ENCODE measurements around the gene HNRNPAB.
"Not testable (repeated sequence)": the region's sequence is repeated elsewhere in the genome, so short reads cannot be mapped to it uniquely, and the experiment has no call there.

HNRNPAB gene

DNA sequence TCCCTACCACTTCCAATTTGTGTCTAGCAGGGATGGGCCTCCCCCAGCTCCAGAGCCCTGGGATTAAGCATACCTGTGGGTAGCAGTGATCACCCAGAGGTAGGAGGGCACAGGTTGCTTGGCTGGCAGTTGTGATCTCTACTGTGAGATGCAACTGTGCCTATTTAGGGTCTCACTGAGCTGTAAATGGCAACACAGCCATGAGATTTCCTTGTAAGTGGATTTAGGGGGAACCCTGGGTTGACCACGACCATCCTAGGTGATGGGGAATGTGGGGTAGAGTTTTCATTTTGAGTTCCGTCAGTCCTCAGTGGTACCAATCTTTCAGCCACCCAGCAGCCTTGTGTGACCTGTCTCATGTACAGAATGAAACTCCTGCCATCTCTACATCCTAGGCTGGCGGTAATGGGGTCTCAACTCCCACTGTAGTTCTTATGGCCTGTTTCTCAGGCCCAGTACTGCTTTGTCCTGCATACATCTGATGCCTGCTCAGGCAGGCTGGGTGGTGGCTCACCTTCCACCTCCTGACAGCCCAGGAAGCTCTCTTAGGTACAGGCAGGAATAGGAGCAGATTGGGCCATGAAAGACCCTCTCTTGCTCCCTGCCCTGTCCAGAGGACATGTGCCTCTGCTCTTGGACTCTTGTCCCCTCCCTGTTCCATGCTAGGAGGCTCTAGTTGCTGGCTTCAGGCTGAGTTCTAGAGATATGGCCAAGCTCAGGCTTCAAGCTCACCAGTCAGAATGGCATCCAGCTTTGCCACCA is 8.1 kb downstream of the HNRNPAB start:
- no peak for DNase-seq (ENCODE audit: low spot score)

DNA sequence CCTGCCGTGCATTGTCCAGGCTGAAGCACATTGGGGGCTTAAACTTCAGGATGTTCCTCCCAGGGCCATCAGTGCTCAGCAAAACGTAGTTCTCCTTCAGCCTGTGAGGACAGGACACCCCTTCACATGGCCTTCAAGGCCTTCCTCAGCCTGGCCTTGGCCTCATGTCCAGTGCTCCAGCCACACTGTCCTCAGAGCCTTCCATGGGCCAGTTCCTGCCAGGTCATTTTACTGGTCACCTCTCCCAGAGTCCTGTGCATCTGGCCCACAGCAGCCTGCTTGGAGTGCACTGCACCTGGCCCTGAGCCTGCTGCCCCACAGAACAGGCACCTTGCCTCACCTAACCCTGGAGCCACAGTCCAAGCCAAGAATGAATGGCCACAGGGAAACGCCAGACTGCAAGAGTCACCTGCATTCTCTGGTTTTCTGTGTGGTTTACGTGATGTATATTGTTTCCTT is 8.7 kb downstream of the HNRNPAB start:
- DNase-seq (ENCODE audit: low spot score), result no peak

DNA sequence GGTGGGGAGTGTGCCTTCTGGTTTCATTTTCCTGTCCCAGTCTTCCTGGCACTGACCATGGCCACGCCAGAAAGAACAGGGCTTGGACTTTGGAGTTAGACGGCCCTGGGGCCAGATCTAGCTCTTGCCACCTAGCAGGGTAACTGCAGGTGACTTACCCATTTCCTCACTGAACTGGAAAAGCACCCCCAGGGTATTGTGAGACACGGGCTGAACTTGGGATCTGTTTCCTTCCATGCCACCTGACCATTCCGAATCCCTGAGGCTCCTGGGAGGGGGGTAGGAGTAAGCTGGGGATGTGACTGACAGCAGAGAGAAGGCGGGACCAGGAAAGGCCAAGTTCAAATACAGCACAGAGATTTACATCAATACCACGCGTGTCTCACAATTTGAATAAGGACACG is 9.4 kb downstream of the HNRNPAB start:
- DNase-seq (ENCODE audit: low spot score), result no peak

GRCh38 chr5:178214160-178214803 is 9.9 kb downstream of the HNRNPAB start:
- no peak for DNase-seq (ENCODE audit: low spot score)

- no peak for DNase-seq (ENCODE audit: low spot score)
These were observed 11.1 kb downstream of the HNRNPAB start for GRCh38 chr5:178215280-178216002.

DNA sequence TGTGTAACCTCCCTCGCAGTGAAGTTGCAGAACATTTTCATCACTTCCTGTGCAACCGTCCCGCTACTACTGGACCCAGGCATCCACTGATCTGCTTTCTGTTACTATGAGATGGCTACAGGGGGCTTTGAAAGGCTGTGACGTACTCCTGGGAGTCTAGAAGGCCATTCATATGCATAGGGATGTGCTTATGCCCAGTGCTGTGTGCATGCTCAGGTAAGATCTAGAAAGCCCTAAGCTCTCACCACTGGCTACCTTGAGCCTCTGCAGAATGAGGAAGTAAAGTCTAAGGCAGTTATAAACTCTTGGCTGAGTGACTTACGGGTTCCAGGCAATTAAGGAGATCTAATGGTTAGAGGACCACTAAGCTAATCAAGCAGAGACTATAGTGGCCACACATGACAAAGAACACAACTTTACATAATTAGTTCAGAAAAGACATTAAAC is 11.8 kb downstream of the HNRNPAB start:
- DNase-seq (ENCODE audit: low spot score), result no peak

- no peak for DNase-seq (ENCODE audit: low spot score)
These were observed 12.4 kb downstream of the HNRNPAB start for GRCh38 chr5:178216779-178217178.

DNA sequence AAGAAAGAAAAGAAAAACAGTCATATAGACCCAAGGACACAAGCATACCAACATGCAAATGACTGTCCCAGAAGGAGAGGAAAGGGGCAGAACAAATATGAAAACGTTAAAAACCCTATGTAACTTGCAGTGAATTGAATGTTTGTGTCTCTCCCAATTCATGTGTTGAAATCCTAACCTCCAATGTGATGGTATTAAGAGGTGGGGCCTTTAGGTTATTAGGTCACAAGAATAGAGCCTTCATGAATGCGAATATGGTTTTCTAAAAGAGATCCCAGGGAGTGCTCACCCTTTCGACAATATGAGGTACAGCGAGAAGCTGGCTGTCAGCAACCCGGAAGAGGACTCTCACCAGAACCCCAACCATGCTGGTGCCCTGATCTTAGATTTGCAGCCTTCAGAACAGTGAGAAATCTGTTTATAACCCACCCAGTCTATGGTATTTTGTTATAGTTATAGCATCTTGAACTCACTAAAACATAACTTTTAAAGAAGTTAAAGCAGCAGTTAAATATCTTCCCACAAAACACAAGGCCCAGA is 14.0 kb downstream of the HNRNPAB start:
- DNase-seq (ENCODE audit: low spot score), result no peak

- DNase-seq (ENCODE audit: low spot score), result no peak
These were observed 14.5 kb downstream of the HNRNPAB start for GRCh38 chr5:178218827-178219226.

DNA sequence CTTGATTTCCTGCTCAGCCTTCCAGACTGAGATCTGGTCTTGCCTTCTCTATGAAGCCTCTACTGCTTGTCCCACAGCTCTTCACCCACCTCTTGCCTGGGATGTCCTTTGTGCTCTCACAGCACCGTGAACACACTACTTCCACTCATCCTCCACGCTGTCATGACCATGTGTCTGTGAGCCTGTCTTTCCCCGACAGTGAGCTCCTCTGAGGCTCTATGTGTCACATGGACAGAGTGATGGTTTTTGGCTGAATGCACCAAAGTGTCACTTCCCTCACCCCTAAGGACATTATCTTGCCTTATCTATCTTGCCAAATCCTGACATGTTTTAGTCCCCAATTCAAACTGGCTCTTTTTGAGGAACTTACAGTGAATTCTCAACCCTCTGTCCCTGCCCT is 16.9 kb downstream of the HNRNPAB start:
- no peak for DNase-seq (ENCODE audit: low spot score)

- DNase-seq (ENCODE audit: low spot score), result no peak
These were observed 17.5 kb downstream of the HNRNPAB start for GRCh38 chr5:178221853-178222252.

DNA sequence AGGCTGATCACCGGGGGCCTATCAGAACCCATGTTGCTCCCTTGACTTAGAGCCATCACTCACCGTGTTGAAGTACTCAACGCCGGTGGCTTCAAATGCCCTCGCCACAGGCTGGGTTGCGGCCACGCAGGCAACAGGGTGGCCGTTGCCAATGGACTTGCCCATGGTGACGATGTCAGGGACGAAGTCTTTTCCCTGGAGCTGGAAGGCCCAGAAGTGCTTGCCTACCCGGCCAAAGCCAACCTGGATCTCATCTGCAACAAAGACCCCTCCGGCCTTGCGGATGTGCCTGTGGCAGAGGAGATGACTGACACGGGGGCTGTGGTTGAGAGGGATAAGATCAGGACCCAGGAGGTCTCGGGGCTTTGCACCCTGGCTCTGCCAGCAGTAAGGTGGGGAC is 18.0 kb downstream of the HNRNPAB start:
- DNase-seq (ENCODE audit: low spot score), result no peak

GRCh38 chr5:178223196-178223773 is 19.0 kb downstream of the HNRNPAB start:
- no peak for DNase-seq (ENCODE audit: low spot score)

GRCh38 chr5:178223828-178224335 is 19.5 kb downstream of the HNRNPAB start:
- DNase-seq (ENCODE audit: low spot score), result no peak

DNA sequence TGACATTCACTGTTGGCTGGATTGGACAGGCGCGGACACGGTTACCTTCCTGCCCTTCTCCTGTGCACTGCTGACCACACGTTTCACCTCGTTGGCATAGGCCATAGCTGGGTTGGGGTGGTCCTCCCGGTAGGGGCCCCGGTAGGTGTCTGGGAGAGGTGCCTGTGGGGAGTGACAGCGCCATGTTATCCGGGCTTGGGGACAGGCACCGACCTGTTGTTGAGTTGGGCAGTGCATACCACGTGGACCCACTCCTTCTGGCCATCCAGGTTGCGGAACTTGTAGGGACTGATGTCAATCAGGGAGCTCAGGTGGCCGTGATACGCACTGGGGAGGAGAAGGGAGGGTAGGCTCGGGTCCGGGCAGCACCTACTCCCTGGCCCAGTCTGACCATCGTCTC is 20.1 kb downstream of the HNRNPAB start:
- DNase-seq (ENCODE audit: low spot score), result no peak

DNA sequence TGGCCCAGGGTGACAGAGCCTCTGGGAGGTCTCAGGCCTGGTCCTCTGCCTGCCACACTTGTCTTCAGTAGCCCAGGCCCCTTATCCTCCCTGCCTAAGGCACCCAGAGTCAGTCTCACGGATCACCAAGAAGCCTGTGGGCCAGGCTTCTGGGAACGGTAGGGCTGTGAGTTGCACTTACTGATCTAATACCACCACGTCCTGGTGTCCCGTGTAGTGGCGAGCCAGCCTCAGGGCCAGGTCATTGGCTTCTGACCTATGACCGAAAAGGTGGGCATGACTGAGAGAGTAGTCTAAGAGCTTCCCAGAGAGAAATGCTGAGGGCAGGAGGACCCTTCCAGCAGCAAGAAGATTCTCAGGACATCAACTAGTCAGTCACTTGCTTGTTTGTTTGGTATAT is 20.8 kb downstream of the HNRNPAB start:
- no peak for DNase-seq (ENCODE audit: low spot score)

GRCh38 chr5:178227138-178227659 is 22.9 kb downstream of the HNRNPAB start:
- no peak for DNase-seq (ENCODE audit: low spot score)

DNA sequence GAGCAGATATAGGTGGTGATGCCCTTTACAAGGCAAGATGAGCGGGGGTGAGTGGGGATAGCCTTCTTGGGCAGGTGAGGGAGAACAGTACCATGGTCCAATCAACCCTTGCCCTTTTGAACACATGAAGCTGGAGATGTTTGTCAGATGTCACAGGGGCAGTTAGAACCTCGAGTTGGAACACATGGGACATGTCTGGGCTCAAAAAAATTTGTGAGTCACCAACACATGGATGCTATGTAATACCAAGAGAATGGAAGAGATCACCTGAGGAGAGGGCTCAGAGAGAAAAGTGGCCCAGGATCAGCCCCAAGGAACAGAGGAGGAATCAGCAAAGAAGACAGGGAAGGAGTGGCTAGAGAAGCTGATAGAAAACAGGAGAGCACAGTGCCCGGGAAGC is 23.6 kb downstream of the HNRNPAB start:
- no peak for DNase-seq (ENCODE audit: low spot score)

DNA sequence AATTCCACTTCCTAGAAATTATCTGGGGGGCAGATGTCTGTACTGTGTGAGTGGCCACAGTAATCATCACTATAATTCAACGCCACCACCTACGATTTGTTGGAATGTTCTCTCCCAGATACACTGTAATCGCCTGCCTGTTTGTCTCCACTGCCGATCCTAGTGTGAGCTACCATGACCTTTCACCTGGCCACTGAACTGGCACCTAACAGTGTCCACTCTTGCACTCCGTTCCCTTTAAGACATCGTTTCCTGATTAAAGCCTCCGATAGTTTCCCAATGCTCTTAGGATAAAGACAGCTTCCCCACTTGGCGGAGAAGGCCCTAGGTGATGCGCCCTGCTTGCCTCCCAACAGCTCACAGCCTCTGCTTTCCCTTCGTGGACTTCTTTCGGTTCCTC is 24.3 kb downstream of the HNRNPAB start:
- DNase-seq (ENCODE audit: low spot score), result no peak

DNA sequence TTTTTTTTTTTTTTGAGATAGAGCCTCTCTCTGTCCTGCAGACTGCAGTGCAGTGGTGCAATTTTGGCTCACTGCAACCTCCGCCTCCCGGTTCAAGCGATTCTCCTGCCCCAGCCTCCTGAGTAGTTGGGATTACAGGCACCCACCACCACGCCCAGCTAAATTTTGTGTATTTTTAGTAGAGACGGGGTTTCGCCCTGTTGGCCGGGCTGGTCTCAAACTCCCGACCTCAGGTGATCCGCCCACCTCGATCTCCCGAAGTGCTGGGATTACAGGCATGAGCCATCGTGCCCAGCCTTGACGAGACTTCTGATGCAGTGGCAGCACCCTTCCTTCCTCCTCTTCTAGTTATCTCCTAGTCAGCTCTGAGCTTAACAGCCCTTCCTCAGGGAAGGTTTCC is 24.8 kb downstream of the HNRNPAB start:
- DNase-seq (ENCODE audit: low spot score), result not testable (repeated sequence)

- DNase-seq (ENCODE audit: low spot score), result no peak
These were observed 25.5 kb downstream of the HNRNPAB start for GRCh38 chr5:178229861-178230260.
